Measurements from ENCODE around the gene RALGPS1.
"Not testable (repeated sequence)": the region's sequence is repeated elsewhere in the genome, so short reads cannot be mapped to it uniquely, and the experiment has no call there.

The RALGPS1 gene

GRCh38 chr9:127159949-127160610 is 245.5 kb downstream of the RALGPS1 start:
- DNase-seq (ENCODE audit: low spot score), result no peak

GRCh38 chr9:127161081-127161624 is 246.6 kb downstream of the RALGPS1 start:
- no peak for DNase-seq (ENCODE audit: low spot score)

GRCh38 chr9:127162046-127162863 is 247.7 kb downstream of the RALGPS1 start:
- no peak for DNase-seq (ENCODE audit: low spot score)

GRCh38 chr9:127162864-127163365 is 248.3 kb downstream of the RALGPS1 start:
- DNase-seq (ENCODE audit: low spot score), result no peak

- no peak for DNase-seq (ENCODE audit: low spot score)
Observed at GRCh38 chr9:127163409-127163808, 248.8 kb downstream of the RALGPS1 start.

- no peak for DNase-seq (ENCODE audit: low spot score)
Observed at GRCh38 chr9:127165116-127165515, 250.5 kb downstream of the RALGPS1 start.

GRCh38 chr9:127166111-127166510 is 251.5 kb downstream of the RALGPS1 start:
- no peak for DNase-seq (ENCODE audit: low spot score)

- DNase-seq (ENCODE audit: low spot score), result no peak
Observed at GRCh38 chr9:127166651-127167524, 252.3 kb downstream of the RALGPS1 start.

- DNase-seq (ENCODE audit: low spot score), result no peak
Observed at GRCh38 chr9:127167560-127168326, 253.2 kb downstream of the RALGPS1 start.

GRCh38 chr9:127168756-127169574 is 254.4 kb downstream of the RALGPS1 start:
- no peak for DNase-seq (ENCODE audit: low spot score)

GRCh38 chr9:127169575-127169883 is 254.9 kb downstream of the RALGPS1 start:
- no peak for DNase-seq (ENCODE audit: low spot score)

- no peak for DNase-seq (ENCODE audit: low spot score)
Observed at GRCh38 chr9:127170103-127170502, 255.5 kb downstream of the RALGPS1 start.

- no peak for DNase-seq (ENCODE audit: low spot score)
Observed at GRCh38 chr9:127170652-127171051, 256.1 kb downstream of the RALGPS1 start.

- DNase-seq (ENCODE audit: low spot score), result not testable (repeated sequence)
Observed at GRCh38 chr9:127171348-127171747, 256.8 kb downstream of the RALGPS1 start.

- DNase-seq (ENCODE audit: low spot score), result no peak
Observed at GRCh38 chr9:127172066-127172707, 257.6 kb downstream of the RALGPS1 start.

- DNase-seq (ENCODE audit: low spot score), result no peak
Observed at GRCh38 chr9:127173063-127173462, 258.5 kb downstream of the RALGPS1 start.

GRCh38 chr9:127174386-127175318 is 260.1 kb downstream of the RALGPS1 start:
- DNase-seq (ENCODE audit: low spot score), result no peak

- DNase-seq (ENCODE audit: low spot score), result no peak
Observed at GRCh38 chr9:127175319-127175715, 260.7 kb downstream of the RALGPS1 start.

GRCh38 chr9:127175764-127176163 is 261.2 kb downstream of the RALGPS1 start:
- no peak for DNase-seq (ENCODE audit: low spot score)
